SK-N-DZ (cell line): ENCODE data around the gene BRD9.

ENCODE experiments used
- DNase-seq: peaks from one replicate; pipeline ENCODE4 v3.0.0-alpha.2; 2015; ENCODE audit warnings: low spot score

The BRD9 gene

GRCh38 chr5:815449-815848, 77.2 kb downstream of the BRD9 start:
- no peak for DNase-seq
